ENCODE data around the gene MTFR1L.

The MTFR1L gene

GRCh38 chr1:25807480-25808390 lies 12.0 kb upstream of the MTFR1L start:
- no peak for DNase-seq (ENCODE audit: low read depth)

DNA sequence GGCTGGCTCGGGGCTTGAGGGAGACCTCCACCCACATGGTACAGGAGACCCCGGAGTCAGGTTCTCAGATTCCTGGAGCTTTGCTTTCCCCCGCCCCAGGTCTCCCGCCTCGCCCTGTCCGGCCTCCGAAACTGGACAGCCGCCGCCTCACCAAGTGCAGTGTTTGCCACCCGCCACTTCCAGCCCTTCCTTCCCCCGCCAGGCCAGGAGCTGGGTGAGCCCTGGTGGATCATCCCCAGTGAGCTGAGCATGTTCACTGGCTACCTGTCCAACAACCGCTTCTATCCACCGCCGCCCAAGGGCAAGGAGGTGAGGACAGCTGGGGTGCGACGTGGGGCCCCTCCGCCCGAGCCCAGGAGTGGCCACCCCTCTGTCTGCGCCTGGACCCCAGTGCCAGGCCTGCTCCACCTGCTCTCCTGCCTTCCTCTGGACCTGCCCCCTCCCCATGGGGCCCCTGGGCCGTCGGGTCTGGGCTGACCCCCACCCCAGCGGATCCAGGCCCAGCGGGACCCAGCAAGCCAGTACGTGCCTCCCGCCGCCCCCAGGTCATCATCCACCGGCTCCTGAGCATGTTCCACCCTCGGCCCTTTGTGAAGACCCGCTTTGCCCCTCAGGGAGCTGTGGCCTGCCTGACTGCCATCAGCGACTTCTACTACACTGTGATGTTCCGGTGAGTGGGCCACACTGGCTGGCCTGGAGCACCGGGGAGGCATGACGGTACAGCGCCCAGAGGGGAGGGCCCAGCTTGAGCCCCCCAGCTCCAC lies 11.1 kb upstream of the MTFR1L start:
- DNase-seq (ENCODE audit: low read depth) = no peak

GRCh38 chr1:25809283-25809926 lies 10.3 kb upstream of the MTFR1L start:
- DNase-seq (ENCODE audit: low read depth) = no peak

GRCh38 chr1:25809929-25810328 lies 9.8 kb upstream of the MTFR1L start:
- DNase-seq (ENCODE audit: low read depth) = no peak

DNA sequence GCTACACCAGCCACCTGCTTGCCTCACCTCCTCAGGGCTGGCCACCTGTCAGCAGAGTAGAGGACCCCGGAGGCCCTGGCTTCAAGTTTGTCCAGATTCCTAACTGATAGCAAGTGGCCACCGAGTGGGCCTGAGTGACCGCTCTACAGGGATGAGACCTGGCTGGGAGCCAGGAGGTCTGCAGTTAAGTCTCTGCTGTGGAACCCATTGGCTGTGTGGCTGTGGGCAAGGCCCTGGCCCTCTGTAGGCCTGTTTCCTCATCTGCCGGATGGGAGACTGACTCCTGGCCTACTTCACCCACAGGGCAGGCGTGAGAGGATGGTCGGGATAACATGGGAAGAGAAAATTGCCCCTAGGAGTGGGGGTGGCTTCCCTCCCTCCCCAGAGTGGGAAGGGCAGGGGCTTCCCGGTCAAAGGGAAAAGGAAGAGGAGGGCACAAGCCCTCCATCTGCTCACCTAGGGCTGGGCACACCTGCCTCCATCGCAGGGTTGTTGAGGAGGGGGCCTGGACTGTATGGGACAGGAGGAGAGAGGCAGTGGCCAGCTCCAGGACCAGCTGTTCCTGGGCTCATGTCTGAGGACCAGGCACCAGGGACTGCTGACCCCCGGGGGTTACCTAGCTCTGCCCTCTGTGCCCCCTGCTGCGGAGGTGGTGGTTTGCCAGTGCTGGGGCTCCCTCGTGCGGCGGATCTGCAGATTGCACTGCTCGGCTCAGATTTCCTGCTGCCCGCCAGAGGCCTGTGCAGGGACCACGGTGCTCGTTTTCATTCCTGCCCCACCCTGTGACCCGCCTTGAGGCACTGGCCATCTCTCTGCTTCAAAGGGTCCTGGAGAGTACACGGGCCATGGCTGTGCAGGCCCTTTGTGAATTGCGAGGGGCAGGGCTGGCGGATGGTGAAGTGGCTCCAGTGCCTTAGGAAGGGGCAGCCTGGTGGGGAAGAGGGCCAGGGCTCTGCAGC lies 9.1 kb upstream of the MTFR1L start:
- peak; percentile 30 for DNase-seq (ENCODE audit: low read depth)

DNA sequence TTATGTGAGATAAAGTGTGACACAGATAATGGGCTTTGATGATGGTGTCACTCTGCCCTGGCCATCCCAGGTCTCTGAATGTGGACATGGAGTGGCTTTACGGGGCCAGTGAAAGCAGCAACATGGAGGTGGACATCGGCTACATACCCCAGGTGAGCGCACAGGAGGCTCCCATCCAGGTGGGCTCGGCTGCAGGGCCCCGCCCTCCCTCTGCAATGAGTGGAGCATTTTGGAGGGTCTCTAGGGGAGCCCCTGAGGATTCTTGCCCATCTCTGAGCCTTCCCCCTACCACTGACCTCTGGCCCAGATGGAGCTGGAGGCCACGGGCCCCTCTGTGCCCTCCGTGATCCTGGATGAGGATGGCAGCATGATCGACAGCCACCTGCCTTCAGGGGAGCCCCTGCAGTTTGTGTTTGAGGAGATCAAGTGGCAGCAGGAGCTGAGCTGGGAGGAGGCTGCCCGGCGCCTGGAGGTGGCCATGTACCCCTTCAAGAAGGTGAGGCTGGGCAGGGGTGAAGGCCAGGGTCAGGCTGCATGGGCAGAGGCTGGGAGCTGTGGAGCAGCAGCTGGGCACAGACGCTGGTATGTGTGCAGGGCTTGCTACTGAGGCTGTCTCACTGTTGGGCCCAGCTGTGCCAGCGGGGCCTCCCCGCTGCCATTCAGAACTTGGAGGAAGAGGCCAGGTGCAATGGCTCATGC lies 8.2 kb upstream of the MTFR1L start:
- DNase-seq (ENCODE audit: low read depth) = no peak

DNA sequence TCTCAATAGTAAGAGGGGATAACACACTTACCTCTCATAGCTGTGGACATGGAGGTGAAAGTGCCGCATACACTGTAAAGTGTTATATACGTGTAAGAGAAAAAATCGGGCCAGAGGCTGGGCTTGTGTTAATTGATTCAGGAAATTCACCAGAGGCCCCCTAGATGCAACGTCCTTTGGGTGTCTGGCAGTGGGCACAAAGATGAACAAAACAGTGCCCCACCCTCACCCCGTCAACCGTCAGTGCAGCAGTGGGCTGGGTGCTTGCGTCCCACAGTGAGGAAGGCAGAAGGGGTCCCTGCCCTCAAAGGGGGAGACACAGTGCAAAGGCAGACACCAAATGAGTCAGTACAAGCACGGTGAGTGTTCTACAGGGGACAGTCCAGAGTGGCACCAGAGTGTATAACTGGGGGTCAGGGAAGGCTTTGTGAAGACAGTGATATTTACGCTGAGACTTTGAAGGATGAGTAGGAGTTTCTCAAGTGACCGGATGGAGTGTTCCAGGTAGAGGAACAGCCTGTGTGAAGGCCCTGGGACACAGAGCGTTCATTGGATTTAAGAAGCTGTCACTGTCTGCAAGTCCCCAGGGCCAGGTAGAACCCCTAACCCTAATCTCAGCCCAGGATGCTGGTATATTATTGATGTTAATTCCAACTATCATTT lies 6.6 kb upstream of the MTFR1L start:
- no peak for DNase-seq (ENCODE audit: low read depth)

- no peak for DNase-seq (ENCODE audit: low read depth)
Observed at GRCh38 chr1:25813734-25814471, 5.9 kb upstream of the MTFR1L start.

DNA sequence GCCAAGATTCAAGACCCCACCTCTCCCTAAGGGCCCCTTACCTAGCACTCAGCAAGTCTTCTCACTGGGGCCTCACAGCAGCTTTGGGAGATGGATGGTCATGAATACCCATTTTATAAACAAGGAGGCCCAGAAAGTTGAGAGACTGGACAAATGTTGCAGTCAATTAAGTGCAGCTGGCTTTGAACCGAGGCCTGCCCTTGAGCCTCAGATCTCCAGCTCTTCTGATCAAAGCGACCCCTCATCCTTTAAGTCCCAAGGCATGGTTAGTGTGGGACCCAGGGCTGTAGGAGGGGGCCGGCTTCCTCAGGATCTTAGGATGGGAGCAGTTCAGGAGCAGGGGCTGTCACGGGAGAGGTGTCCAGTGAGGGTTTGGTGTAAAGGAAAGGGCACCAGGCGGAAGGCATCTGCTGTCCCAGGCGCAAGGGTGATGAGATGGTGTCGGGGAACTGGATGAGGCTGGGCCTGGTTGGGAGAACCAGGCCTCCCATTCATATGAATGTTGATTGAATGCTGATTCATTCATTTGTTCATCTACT lies 5.1 kb upstream of the MTFR1L start:
- DNase-seq (ENCODE audit: low read depth) = no peak

GRCh38 chr1:25815208-25816111 lies 4.3 kb upstream of the MTFR1L start:
- DNase-seq (ENCODE audit: low read depth) = no peak

GRCh38 chr1:25816112-25816718 lies 3.5 kb upstream of the MTFR1L start:
- DNase-seq (ENCODE audit: low read depth) = no peak

DNA sequence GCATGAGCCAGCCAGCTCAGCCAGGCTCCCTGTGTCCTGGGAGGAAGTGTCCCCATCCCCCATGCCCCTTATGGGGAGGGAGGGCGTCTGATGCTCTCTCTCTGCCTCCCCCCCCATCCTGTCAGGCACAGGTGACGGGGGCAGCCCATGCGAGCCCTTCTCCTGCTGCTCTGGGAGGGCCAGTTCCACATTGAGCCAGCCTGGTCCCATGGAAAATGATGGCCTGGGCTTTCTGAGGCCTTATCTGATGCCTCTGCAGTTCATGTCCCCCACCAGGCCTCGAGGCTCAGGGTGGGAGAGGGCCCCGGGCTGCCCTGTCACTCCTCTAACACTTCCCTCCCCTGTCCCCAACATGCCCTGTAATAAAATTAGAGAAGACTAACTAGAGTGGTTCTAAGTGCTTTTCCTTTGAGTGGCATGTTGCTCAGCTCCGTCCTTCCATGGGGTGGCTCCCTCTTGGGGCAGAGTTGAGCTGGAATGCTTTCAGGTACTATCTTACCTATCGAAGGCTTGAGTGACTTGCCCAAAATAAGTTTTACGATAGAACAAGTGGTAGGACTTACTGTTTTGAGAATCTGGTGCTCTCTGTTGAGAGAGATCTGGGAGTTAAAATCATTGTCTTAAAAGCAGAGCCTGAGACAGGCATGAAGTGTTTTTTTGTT lies 1.8 kb upstream of the MTFR1L start:
- DNase-seq (ENCODE audit: low read depth) = no peak

DNA sequence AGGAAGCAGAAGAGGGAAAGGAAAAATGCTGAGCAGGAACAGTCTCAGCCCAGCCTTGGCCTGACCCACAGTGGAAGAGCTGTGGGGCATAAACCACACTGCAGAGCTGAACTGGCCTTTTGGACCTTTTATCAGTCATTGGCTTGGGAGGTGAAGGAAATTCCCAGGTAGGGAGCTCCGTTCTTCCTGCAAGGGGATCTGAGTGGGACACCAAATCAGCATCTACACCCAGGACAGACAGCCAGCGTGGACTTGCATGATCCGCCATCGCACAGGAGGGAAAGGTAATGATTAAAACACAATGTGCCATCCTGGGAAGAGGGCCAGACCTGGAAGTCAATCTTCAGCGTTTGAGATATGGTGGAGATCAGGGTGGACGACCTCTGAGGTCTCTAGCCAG lies 1.2 kb upstream of the MTFR1L start:
- no peak for DNase-seq (ENCODE audit: low read depth)

DNA sequence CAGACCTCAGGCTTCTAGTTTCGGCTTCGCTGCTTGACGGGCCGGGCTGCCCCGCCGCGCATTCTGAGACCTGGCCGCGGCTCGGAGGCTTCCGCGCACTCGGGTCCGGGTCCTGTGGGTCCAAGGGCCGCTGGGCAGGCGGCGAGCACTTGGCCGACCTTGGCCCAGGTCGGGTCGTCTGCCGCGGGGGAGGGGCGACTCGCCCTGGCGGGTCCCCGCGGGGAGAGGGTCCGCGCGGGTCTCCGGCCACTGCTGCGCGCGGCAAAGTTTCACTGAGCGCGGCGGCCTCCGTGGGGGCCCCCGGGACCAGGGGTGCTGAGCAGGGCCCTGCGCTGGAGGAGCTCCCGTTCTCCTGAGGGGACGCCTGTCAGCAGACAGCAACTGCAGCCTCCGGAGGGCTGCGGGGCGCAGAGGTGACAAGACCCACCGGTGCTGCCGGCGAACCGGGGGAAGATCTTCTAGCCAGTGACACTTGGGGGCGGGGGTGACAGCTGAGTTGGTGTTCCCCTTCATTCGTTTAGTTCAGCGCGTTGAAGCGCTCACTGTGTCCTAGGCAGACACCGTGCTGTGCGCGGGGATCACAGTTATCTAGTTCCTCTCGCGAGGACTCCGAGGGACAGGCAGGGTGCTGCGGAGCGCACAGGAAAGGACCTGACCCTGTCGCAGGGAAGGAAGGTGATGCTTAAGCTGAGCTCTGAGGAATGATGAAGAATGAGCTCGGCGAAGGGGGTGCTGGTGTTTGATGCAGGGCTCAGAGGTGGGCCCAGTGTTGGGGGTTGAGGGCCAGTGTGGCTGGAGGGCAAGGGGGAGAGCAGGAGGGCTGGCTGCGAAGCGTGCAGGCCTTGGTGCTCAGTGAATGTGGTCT lies 725 bp downstream of the MTFR1L start:
- peak; percentile 54 for DNase-seq (ENCODE audit: low read depth)

GRCh38 chr1:25821112-25821476 lies 1.3 kb downstream of the MTFR1L start:
- DNase-seq (ENCODE audit: low read depth) = no peak

GRCh38 chr1:25821630-25822091 lies 1.9 kb downstream of the MTFR1L start:
- DNase-seq (ENCODE audit: low read depth) = peak; percentile 47
